Stimulated activated CD4-positive, alpha-beta T cell treated with anti-CD3 and anti-CD28 coated beads, Interleukin-4, amount 100 ng/mL, for 1 hour (primary cell): ENCODE data around the gene FHAD1.

Experiments used
- DNase-seq: peaks from one replicate; pipeline ENCODE4 v3.0.0-alpha.2; 2020

Gene FHAD1

DNA sequence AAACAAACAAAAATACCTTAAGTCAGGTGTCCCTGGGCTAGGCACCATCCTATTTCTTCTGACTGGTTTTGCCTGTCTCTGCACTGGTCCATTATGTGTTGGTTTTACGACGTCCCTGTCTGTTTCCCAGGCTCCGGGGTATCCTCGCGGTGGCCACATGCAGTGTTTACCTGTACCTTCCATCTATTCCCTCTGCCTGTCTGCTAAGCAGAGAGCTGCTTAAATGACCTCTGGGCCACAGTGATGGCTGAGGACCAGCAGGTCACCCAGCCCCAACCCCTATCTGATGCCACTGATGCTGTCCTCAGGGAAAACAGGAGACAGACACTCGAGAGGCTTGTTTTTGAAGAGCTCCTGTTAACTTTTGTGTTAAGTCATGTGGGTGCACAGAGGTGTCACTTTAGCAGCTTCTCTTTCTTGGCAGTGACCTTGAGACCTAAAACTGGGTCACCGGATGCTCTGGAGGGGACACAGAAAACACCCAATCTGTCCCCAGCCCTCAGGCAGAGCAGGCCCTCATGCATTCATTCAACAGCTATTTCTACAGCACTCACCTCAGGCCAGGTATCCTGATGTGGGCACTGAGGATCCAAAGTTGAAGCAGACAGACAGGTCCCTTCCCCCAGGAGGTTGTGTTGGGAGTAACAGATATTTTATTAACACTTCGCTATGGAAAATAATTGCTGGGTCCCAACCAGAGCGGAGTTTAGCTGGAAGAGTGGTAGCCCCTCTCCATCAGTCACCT, 158.3 kb downstream of the FHAD1 start:
- DNase-seq: no peak

DNA sequence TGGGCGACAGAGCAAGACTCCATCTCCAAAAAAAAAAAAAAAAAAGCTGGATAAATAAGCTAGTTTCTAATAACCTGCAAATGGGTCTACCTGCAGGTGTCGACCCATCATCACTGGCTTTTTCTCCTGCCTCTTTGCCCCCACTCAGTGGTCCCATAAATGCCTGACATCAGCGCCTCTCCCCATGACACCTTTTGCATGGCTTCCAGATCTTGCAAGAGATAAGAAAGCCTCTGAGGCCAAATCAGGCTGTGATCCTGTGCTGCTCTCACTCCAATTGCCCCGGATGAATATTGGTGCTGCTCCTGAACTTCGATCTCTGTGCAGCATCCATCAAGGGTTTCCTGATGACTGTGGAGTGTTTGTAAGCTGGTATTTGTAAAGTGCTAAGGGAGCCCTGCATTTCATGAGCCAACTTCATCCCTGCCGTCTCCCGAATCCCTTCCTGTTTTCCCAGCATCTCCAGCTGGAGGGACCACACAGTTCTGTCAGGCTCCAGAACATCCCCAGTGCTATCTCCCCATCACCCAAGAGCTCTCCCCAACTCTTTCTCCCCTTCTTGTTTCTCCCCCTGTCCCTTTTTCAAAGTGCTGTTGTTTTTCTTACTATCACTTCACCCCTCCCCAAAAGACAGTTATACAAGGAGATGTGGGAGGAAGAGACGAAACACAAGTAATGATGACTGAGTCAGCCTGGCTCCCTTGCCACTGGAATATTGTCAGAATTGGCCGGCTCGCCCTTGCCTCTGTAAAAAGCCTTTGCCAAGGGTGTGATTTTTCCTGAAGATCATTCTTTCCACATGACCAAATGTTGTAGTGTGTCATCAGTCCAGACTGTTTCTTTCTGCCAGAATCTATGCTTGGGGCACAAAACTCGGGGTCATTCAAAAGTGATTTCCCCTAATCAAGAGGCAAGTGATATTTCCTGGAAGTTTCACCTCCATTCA, 159.9 kb downstream of the FHAD1 start:
- DNase-seq: no peak

DNA sequence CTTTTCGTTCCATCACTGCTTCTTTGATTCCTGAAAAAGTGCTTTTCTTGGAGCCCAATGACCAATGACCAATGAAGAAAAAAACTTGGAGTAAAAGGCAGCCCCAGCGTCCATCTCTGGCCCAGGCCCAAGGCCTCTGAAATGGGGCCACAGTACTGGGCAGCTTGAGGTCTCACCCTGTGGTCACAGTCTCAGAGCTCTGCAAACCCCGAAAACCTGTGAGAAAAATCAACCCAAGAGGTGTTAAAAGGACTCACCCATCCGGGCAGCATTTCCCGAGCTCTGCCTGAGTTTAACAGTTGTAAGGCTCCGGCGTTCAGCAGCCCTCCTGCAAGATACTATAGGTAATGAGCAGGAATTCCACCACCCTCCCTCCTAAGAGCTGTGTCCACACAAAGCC, 160.6 kb downstream of the FHAD1 start:
- no peak for DNase-seq

DNA sequence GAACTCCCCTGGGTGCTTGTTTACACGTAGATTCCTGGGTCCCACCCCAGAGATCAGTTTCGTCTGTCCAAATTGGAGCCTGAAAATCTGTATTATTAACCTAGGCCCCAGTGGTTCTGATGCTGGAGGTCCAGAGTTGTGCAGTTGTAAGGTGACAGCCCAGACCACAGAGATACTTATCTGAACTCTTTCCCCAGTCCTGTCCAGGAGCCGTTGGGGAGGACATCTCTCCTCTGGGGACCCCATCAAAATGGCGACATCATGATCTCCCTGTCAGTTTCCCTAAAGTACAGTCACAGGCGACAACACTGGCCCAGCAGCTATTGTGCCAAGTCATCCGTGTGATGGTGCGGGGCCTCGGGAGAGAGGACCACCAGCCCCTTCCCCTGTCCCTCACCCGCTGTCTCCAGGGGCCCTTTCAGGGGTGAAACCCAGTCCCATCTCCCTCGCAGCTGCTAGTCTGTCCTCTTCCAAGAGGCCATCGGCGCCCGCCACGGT, 161.9 kb downstream of the FHAD1 start:
- DNase-seq: no peak

DNA sequence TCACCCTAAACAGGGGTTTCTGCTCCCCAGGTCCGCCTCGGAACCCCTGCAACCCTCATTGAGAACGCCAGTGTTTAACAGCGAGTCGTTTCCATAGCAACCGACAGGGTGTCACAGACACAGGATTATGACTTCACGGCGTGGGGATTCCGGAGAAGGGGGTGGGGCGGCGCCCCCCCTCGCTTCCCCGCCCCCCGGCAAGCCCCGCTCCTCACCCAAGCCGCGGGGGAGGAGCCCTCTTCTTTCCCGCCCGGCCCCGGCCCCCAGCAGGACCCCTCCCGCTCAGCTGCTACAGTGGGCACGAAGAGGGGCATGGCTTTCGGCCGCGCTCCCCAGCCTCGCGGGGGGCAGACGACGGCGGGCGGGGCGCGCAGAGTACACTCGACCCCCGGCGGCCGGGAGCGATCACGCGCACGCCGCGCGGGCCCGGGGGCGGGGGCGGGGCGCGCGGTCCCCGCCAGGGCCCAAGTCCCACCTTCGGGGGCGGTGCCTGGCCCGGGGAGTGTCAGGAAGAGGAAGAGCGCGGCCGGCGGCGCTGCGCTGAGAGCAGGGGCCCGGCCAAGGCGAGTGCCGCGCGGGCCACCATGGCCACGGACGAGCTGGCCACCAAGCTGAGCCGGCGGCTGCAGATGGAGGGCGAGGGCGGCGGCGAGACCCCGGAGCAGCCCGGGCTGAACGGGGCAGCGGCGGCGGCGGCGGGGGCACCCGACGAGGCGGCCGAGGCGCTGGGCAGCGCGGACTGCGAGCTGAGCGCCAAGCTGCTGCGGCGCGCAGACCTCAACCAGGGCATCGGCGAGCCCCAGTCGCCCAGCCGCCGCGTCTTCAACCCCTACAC, 162.6 kb downstream of the FHAD1 start, which contains the start of gene EFHD2:
TSS of gene EFHD2 (plus strand) at position 501 of the 835 bp plus-strand sequence. CDS start at position 585, 84 bp downstream.
- peak; percentile 90 for DNase-seq

DNA sequence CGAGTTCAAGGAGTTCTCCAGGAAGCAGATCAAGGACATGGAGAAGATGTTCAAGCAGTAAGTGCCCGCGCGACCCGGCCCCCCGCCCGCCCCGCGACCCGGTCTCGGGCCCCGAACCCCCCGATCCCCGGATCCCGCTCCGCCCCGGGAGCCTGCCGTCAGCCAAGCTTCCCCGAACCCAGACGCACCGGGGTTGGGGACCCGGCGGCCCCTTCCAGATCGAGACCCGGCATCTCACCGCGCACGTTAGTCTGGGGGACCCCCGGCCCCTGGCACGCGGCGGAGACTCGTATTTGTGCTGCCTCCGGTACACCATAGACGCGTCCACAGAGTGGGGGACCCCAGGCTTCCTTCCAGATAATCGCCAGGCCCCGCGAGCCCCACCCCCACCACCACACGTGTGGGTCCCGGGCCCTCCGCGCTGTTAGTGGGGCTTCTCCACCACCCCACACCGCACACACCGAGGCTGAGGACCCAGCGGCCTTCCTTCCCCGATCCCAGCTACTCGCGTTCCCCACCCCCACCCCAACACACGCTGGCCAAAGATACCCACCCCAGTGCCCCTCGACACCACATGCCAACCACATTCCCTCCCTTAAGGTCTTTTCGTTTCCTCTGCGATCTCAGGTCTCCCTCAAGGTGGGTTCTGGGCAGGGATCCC, 163.3 kb downstream of the FHAD1 start:
- DNase-seq: peak; percentile 20

DNA sequence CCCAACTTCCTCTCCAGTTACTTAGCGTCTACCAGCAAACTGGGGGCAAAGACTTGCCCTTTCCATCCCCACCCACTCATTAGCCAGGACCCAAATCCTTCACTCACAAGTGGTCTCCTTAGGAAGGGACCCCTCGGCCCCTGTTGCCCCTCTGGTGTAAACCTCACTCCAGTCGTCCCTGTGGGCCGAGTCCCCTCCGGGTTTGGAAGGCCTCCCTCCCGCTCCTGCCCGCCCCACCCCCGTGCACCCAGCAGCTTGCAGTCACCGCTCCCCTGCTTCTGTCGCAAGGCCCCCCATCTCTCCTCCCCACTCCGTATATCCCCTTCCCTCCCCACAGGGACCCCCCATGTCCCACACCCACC, 163.8 kb downstream of the FHAD1 start:
- no peak for DNase-seq

DNA sequence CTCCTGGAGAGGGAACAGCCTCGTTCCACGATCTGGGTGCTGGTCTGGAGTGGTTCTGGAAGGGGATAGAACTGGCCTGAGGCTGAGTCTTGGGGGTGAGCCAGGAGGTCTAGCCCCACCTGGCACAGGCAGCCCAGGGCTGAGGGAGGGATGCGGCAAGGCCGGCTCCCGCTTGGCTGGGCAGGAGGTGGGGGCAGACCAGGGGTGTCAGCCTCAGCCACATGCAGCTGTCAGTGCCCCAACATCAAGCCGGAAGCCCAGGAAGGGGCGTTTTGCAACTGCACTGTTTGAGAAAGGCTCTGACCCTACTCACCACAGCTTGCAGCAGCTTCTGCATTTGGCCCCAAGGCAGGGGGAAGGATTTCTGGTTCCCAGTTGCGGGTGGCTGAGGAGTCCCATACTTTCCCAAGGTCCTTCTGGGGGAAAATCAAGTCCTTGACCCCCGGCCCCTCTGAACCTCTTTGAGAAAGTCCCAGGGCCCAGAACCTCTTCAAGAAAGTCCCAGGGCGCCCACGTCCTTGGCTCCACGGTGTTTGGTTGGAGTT, 164.6 kb downstream of the FHAD1 start:
- DNase-seq: no peak

DNA sequence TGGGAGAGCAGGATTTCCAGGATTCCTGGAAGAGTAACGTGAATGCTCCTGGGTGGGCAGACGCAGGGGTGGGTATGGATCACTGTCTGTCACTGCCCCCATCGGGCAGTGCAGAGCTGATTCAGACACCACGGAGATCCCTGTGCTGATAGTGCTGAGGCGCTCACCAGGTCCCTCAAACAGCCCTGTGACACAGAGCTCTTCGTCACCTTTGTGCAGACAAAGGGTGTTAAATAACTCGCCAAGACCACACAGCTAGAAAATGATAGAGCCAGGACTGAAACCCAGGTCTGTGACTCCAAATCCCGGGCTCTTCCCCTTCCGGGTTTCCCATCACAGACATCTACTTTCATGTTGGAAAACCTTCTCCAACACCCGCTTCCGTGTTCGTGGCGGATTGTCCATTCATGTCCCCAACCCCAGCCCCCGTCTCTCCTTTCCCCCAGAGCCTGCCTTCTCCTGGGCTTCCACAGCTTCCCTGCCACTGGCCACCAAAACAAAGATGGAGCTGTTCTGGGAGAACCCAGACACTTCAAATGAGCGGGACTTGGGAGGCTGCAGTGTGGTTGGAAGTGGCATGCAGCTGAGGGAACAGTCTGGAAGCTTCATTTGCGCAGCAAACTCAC, 165.3 kb downstream of the FHAD1 start:
- peak; percentile 33 for DNase-seq

DNA sequence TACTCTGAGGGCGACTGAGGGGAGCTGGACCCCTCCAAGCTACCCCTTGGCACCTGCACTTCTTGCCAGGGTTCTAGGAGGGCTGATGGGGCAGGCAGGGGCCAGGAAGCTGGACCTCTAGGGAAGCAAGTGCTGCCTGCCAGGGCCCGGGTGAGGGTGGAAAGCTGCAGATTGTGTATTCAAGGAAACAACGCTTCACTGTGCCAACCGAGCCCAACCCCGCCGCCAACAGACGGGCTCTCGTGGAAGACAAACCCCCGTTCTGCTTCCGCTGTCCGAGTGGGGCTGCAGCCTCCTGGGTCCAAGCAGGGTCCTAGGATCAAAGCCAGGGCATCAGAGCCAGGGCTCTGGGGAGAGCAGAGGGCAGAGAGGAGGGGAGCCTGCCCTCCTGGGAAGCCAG, 165.8 kb downstream of the FHAD1 start:
- no peak for DNase-seq

DNA sequence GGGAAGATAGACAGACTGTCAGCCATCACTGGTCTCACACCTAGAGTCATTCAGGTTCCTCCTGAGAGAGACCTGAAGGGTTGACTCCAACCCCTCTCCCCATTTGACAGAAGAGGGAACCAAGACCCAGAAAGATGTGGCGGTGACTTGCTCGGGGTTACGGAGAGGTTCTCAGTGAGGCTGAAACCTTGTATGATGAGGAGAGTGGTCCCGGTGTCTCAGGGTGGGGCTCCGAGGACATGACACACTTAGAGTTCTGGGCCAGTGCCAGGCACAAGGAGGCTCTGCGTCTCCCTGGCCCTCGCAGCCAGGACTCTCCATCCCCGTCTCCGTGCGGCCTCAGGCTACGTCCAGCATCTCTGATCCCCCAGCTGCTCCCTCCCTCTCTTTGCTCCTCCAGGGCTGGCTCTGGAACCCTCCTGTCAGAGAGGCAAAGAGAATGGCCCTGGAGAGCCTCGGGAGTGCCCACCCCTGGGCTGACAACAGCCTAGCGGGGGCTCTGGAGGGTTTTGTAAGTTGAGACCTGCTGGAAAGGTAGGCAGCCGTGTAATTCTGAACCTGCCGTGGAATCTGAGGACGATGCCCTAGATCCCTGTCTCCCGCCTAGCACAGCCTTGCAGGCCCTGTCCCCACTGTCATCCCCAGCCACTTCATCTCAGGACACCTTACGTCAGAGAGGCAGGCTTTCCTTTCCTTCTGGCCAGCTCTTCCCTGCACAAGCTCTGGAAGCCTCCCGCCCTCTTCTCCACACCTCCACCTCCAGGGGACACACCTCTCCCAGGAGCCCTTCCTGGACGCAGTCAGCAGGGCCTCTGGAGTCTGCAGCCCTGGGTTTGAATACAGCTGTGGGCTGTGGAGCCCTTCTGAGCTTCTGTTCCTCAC, 166.8 kb downstream of the FHAD1 start:
- no peak for DNase-seq

DNA sequence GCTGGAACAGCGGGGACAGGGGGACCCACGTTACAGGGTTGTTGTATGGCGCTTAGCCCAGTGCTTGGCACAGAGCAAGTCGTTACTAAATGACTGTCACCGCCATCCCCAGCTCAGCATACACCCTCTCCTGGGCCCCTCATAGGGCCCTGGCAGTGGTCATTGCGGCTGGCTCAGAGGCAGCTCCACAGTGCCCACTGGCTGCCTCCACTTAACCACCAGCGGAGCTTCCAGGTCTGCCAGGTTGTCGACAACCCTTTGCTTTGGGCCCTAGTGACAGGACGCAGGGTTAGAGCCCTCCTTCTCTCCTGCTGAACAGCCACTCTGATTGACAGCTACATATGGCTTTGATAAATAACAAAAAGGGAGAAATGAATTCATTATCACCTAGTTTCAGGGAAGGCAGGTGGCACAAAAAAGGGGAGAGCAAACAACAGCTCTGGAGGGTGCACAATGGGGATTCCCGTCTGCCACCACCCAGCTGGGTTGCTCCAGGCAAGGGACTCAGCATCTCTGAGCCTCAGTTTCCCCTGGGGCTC, 167.5 kb downstream of the FHAD1 start:
- DNase-seq: no peak

DNA sequence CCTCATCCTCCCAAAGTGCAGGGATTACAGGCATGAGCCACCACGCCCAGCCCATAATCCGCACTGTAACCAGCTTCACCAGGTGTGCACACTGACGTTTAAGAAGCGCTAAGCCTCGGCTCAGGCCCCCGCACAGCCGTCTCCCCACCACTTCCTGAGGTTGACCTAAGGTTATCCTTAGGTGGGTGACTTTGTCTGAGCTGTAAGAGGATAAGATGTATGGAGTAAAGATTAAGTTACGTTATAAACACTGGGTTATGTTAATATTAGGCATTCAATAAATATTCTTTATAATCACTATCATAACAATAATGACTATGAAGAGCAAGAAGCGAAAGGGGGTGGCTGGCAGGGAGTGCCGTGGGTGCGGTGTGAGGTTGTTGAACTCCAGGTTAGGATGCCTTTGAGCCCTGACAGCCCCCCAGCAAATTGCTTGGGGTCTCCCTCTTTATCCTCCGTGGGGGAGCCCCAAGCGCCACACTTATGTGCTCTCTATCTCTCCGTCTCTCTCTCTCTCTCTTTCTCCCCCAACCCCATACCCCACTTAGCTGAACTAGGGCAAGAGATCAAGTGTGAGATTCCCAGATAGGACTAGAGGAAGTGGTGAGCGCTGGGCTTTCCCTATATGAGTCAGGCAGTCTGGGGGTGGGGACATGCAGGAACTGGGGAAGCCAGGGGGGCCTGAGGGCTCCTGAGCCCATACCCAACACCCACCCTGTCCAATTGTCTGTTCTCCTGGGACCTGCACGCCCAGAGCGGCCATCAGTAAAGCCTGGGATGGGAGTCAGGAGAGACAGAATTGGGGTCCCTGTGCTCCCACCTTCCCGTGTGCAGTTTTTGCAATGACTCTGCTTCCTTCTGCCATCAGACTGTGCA, 170.3 kb downstream of the FHAD1 start:
- DNase-seq: peak; percentile 55

DNA sequence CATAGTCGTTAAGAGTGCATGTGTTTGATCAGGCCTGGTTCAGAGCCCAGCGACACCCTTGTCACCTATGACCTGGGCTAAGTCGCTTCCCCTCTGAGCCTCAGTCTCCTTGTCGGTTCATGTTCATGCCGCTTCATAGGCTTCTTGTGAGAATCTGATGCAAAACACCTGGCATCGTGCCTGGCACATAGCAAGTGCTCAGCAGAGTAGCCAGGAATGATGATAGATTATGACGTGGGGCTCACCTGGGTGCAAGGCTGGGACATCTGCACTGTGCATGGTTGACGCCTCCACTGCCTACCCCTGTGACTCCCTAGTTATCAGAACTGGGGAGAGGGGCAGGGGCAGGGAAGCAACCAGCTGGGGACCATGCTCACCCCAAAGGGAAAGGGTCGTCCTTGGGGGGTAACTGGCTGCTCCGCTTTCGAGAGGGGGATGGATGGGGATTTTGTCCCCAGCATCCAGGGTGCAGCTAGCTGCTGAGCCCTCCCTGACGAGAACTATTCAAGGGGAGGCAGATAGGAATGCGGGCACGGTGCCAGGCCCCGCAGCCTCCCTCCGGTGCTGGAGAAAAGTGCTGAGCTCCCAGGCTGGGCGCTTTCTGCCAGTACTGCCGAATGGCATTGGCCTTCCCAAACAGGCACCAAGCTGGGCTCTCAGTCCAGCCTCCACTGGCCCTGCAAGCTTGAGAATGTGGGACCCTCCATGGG, 171.9 kb downstream of the FHAD1 start:
- no peak for DNase-seq

DNA sequence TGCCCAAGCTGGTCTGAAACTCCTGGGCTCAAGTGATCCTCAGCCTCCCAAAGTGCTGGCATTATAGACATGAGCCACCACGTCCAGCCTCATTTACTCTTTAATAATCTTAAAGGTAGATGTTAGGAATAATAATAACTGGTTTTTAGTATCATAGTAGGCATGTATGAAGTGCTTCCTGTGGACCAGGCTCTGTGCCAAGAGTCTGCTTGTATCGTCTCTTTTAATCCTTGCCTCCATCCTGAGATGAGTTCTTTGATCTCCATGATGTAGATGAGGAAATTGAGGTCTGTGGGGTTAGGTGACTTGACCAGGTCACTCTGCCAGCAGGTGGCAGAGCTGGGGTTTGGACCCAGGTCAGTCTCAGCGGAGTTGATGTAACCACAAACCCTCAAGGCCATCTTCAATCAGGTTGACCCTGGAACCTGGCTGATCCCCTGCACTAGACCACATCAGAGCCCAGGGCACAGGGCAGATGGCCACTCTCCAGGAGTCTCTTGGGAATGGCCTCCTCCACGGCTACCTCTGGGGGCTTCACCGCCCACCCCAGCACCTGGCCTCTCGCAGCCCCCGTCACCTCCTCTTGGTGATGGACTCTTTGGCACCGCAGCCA, 173.9 kb downstream of the FHAD1 start:
- DNase-seq: no peak

DNA sequence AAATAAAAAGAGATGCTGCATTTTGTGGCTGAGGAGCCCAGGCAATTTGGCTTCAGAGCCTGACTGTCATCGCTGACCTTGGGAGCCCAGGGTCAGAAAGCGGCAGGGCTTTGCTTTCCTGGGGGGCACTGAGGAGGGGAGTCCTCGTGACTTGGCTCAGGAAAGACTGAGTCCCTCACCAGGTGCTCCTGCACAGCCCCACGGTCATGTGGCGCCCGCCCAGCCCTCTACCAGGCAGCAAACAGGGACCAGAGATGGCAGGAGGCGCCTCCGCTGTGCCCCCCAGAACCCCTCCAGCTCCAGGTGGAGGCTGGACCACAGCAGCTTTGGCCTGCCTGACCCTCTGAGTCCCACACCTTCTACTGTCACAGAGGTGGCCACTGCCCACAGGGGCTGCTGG, 175.8 kb downstream of the FHAD1 start:
- DNase-seq: no peak

DNA sequence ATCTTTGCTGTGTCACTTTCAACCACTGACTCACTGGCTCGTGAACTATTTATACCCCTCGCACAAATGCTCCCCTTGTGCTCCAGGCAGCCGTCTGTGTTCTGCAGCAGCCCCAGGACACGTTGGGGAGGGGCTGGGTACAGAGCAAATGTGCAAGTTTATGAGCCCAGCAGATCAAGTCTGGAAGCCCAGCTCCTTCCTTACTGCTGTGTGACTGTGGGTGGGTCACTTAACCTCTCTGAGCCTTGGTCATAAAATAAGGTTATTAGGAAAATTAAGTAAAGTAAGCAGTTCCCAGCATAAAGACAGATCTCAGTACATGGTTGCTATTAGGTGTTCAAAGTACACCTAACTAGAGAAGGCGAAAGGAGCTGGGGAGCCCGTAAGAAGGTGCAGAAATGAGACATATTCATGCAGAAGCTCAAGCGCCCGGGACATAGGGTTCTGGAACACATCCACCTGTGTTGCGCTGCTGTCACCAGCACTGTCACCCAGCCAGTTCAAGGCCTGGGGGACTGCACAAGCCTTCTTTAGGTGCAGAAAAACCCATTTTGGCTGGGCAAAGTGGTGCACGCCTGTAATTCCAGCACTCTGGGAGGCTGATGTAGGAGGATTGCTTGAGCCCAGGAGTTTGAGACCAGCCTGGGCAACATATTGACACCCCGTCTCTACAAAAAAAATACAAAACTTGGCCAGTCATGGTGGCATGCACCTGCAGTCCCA, 176.5 kb downstream of the FHAD1 start:
- no peak for DNase-seq
